Measurements from ENCODE around the gene FGD5.

Gene FGD5

GRCh38 chr3:14818804-14819500 is at the start of gene FGD5:
FGD5 (plus strand) TSS chr3:14818962; CDS start chr3:14819072, 110 bp downstream.
- DNase-seq: no peak

- DNase-seq: no peak
Measured at GRCh38 chr3:14769544-14770325, 49.0 kb upstream of the FGD5 start.

- no peak for DNase-seq
Measured at GRCh38 chr3:14770591-14770990, 48.2 kb upstream of the FGD5 start.

GRCh38 chr3:14771593-14772497 is 46.9 kb upstream of the FGD5 start:
- DNase-seq: no peak

- no peak for DNase-seq
Measured at GRCh38 chr3:14772533-14773138, 46.1 kb upstream of the FGD5 start.

GRCh38 chr3:14773281-14773680 is 45.5 kb upstream of the FGD5 start:
- no peak for DNase-seq

GRCh38 chr3:14773691-14774128 is 45.1 kb upstream of the FGD5 start:
- no peak for DNase-seq

- DNase-seq: no peak
Measured at GRCh38 chr3:14774431-14774830, 44.3 kb upstream of the FGD5 start.

GRCh38 chr3:14775011-14775410 is 43.8 kb upstream of the FGD5 start:
- no peak for DNase-seq

GRCh38 chr3:14775563-14775962 is 43.2 kb upstream of the FGD5 start:
- DNase-seq: no peak

- DNase-seq: no peak
Measured at GRCh38 chr3:14779069-14779685, 39.6 kb upstream of the FGD5 start.

GRCh38 chr3:14780927-14781507 is 37.7 kb upstream of the FGD5 start:
- peak; percentile 82 for DNase-seq

GRCh38 chr3:14783480-14784086 is 35.2 kb upstream of the FGD5 start:
- DNase-seq: no peak

GRCh38 chr3:14784087-14784681 is 34.6 kb upstream of the FGD5 start:
- no peak for DNase-seq

- DNase-seq: no peak
Measured at GRCh38 chr3:14785207-14786155, 33.3 kb upstream of the FGD5 start.

GRCh38 chr3:14786369-14786768 is 32.4 kb upstream of the FGD5 start:
- DNase-seq: no peak

- DNase-seq: no peak
Measured at GRCh38 chr3:14787630-14788029, 31.1 kb upstream of the FGD5 start.

- no peak for DNase-seq
Measured at GRCh38 chr3:14788644-14789043, 30.1 kb upstream of the FGD5 start.

- DNase-seq: no peak
Measured at GRCh38 chr3:14789221-14789620, 29.5 kb upstream of the FGD5 start.

All from hematopoietic multipotent progenitor cell treated with erythropoietin and hydrocortisone succinate and interleukin-3 and kit ligand, for 6 days (in vitro differentiated cells).